Activated CD4-positive, alpha-beta T cell treated with anti-CD3 and anti-CD28 coated beads for 36 hours (primary cell): ENCODE results near the gene PRM1. TPM values are rescaled to one million over a fixed set of nuclear protein-coding genes. Genes with fewer than 3 reads are reported as not detected.

Source experiments
- ATAC-seq: fragments of 200-7000 bp; cut with Tn5 transposase; one replicate; pipeline ENCODE4 v1.10.0; 2021; ENCODE audit warnings: mild to moderate bottlenecking, moderate library complexity
- CTCF ChIA-PET: fragments of 350-600 bp; sonication (Branson Sonifier 250); formaldehyde crosslinking; loops from one replicate; lab custom pipeline; 2021; ENCODE audit warnings: antibody characterized with exemption; lab: Charles Lee
- POLR2A ChIA-PET: fragments of 350-600 bp; sonication (Branson Sonifier 250); formaldehyde crosslinking; loops from one replicate; lab custom pipeline; 2021; ENCODE audit warnings: antibody characterized with exemption, inconsistent platforms; lab: Charles Lee
- DNase-seq: peaks from one replicate; pipeline ENCODE4 v3.0.0-alpha.2; 2020
- H3K27ac Mint-ChIP-seq: one replicate; pipeline ENCODE4 v1.8.0; 2021; ENCODE audit warnings: mixed read lengths
- H3K27me3 Mint-ChIP-seq: one replicate; pipeline ENCODE4 v1.8.0; 2021; ENCODE audit warnings: mixed read lengths
- H3K36me3 Mint-ChIP-seq: one replicate; pipeline ENCODE4 v1.8.0; 2021; ENCODE audit warnings: low read depth, mixed read lengths
- H3K4me1 Mint-ChIP-seq: one replicate; pipeline ENCODE4 v1.8.0; 2021; ENCODE audit warnings: mixed read lengths
- H3K4me3 Mint-ChIP-seq: one replicate; pipeline ENCODE4 v1.8.0; 2021; ENCODE audit warnings: mild to moderate bottlenecking, moderate library complexity, mixed read lengths
- H3K9me3 Mint-ChIP-seq: one replicate; pipeline ENCODE4 v1.8.0; 2021; ENCODE audit warnings: low read depth, mixed read lengths
- intact Hi-C, 2 experiments: fragments of 100-400 bp; cut with DNase I in 1 of 2; cut with micrococcal nuclease in 1 of 2; formaldehyde crosslinking; loops; one replicate each; pipeline versions ENCODE4 v1.14.2 to v1.15.1; 2022 to 2024; cut with DNase I, micrococcal nuclease
- total RNA-seq, 2 experiments: library from RNA; stranded (reverse); gene quantifications; one replicate each; pipeline ENCODE4 v1.2.3, GENCODE V29; 2021

The PRM1 gene
- total RNA-seq, 2 experiments from 2014 or later = not detected

GRCh38 chr16:11265124-11265523, 16.0 kb downstream of the PRM1 start:
- H3K36me3 Mint-ChIP-seq = no peaks in the 10 kb centered on the region
- ATAC-seq = no peak

GRCh38 chr16:11264155-11264832, 16.8 kb downstream of the PRM1 start:
- CTCF ChIA-PET = interaction anchor here (0.6 to 1.9 kb wide), 9 partner anchors 8 to 578 kb away, joined by 3 to 11 read pairs (median 4); partner anchors contain the start of gene SOCS1

More at GRCh38 chr16:11265124-11265523, 16.0 kb downstream of the PRM1 start:
- CTCF ChIA-PET = interaction anchor here (1.5 to 1.9 kb wide), 4 partner anchors 40 to 311 kb away, joined by 3 to 11 read pairs (median 4); no protein-coding TSS in a partner anchor
- Mint-ChIP-seq H3K4me3 (no peak overlapping the region), H3K9me3 (no peaks in the 10 kb centered on the region), H3K4me1 (peaks cover 27% of the 10 kb centered on the region), H3K27ac (peak overlapping the region; percentile 90), H3K27me3 (no peaks in the 10 kb centered on the region)
- no peak for DNase-seq
- POLR2A ChIA-PET = no interaction called here
- intact Hi-C loops = loop anchor here in 1 of 2 experiments (2.0 kb wide), 1 partner anchor 32 kb away; no protein-coding TSS in a partner anchor

DNA sequence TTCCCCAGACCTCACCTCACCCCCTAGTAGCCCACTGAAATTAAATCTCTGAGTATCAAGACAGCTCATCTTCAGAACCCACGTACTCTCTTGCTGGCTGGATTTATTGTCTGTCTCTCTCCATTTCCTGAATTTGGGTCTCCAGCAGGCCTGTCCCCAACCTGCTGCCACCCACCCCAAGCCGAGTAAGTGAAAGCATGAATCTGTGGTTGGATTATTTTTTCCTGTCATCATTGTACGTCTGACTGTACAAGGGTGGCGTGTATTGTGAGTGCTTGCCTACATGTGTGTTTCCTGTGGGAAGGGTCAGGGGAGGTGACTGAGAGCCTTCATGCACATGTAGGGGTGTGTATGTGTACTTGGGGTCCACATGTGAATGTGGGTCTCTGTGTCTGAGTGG, 17.4 kb downstream of the PRM1 start:
- ATAC-seq (peak; percentile 90), DNase-seq (peak; percentile 81)
- intact Hi-C loops = loop anchor here (1.0 to 5.0 kb wide), 4 partner anchors 33 to 91 kb away; no protein-coding TSS in a partner anchor
- Mint-ChIP-seq H3K27ac (peak overlapping the region; percentile 90), H3K27me3 (no peaks in the 10 kb centered on the region), H3K4me1 (peaks cover 37% of the 10 kb centered on the region), H3K36me3 (no peaks in the 10 kb centered on the region), H3K4me3 (peak overlapping the region; percentile 19), H3K9me3 (no peaks in the 10 kb centered on the region)
- ChIA-PET CTCF (interaction anchor here (0.5 to 1.9 kb wide), 13 partner anchors 8 to 578 kb away, joined by 3 to 11 read pairs (median 3); partner anchors contain the start of gene SOCS1), POLR2A (interaction anchor here (0.6 to 1.2 kb wide), 7 partner anchors 8 to 184 kb away, joined by 3 to 8 read pairs (median 3); partner anchors contain the start of gene SOCS1)

More at GRCh38 chr16:11264155-11264832, 16.8 kb downstream of the PRM1 start:
- ATAC-seq (peak; percentile 31), DNase-seq (no peak)
- no peaks in the 10 kb centered on the region for H3K36me3 Mint-ChIP-seq
- no peaks in the 10 kb centered on the region for H3K27me3 Mint-ChIP-seq
- H3K27ac Mint-ChIP-seq = peak overlapping the region; percentile 90
- no peaks in the 10 kb centered on the region for H3K9me3 Mint-ChIP-seq
- intact Hi-C loops = loop anchor here (1.0 to 5.0 kb wide), 4 partner anchors 33 to 90 kb away; no protein-coding TSS in a partner anchor
- H3K4me3 Mint-ChIP-seq = peak overlapping the region; percentile 19
- POLR2A ChIA-PET = interaction anchor here (0.6 to 1.2 kb wide), 6 partner anchors 8 to 185 kb away, joined by 3 to 8 read pairs (median 3); partner anchors contain the start of gene SOCS1
- peaks cover 31% of the 10 kb centered on the region for H3K4me1 Mint-ChIP-seq

GRCh38 chr16:11262915-11263314, 18.2 kb downstream of the PRM1 start:
- Mint-ChIP-seq H3K27me3 (no peaks in the 10 kb centered on the region), H3K27ac (peak overlapping the region; percentile 90), H3K4me3 (no peak overlapping the region), H3K4me1 (peaks cover 44% of the 10 kb centered on the region), H3K36me3 (no peaks in the 10 kb centered on the region), H3K9me3 (no peaks in the 10 kb centered on the region)
- POLR2A ChIA-PET = interaction anchor here (0.9 to 1.2 kb wide), 5 partner anchors 7 to 168 kb away, joined by 3 to 8 read pairs (median 5); partner anchors contain the start of gene SOCS1
- intact Hi-C loops = loop anchor here in 1 of 2 experiments (5.0 kb wide), 1 partner anchor 49 kb away; no protein-coding TSS in a partner anchor
- no peak for DNase-seq
- CTCF ChIA-PET = interaction anchor here (0.5 to 1.9 kb wide), 7 partner anchors 92 to 299 kb away, joined by 3 to 11 read pairs (median 4); no protein-coding TSS in a partner anchor
- ATAC-seq = no peak

DNA sequence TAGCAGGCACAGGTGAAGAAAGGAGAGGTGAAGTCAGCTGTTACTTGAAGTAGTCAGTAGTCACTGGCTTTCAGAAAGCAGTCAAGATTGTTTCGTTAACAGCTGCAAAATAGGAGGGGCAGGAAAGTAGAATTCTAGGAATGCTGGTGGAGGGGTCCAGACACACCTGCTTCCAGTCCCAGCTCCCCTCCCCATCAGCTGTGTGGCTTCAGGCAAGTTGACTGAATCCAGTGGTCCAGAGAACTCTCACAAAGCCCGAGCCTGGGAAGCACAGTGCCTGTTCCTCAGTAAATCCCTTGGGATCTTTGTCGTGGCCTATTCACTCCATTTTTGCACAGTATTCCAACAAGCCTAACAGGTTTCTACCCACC, 20.5 kb downstream of the PRM1 start:
- DNase-seq (no peak), ATAC-seq (no peak)
- ChIA-PET POLR2A (no interaction called here), CTCF (interaction anchor here (0.6 to 1.5 kb wide), 4 partner anchors 73 to 275 kb away, joined by 3 to 5 read pairs (median 3); no protein-coding TSS in a partner anchor)
- Mint-ChIP-seq H3K4me3 (no peak overlapping the region), H3K27me3 (no peaks in the 10 kb centered on the region), H3K36me3 (peaks cover 2% of the 10 kb centered on the region), H3K4me1 (peaks cover 54% of the 10 kb centered on the region), H3K9me3 (no peaks in the 10 kb centered on the region), H3K27ac (no peak overlapping the region)
- intact Hi-C loops = loop anchor here in 1 of 2 experiments (5.0 kb wide), 1 partner anchor 52 kb away; no protein-coding TSS in a partner anchor

GRCh38 chr16:11259655-11260595, 21.2 kb downstream of the PRM1 start:
- intact Hi-C loops = loop anchor here (5.0 kb wide), 5 partner anchors 37 to 522 kb away; partner anchors contain the start of gene TXNDC11 (in 1 of the 2)
- no peak for ATAC-seq
- H3K27ac Mint-ChIP-seq = peak overlapping the region; percentile 5
- no peaks in the 10 kb centered on the region for H3K27me3 Mint-ChIP-seq
- POLR2A ChIA-PET = no interaction called here
- no peak overlapping the region for H3K4me3 Mint-ChIP-seq
- CTCF ChIA-PET = interaction anchor here (0.6 to 1.9 kb wide), 8 partner anchors 38 to 303 kb away, joined by 3 to 5 read pairs (median 4); no protein-coding TSS in a partner anchor
- H3K9me3 Mint-ChIP-seq = no peaks in the 10 kb centered on the region
- peaks cover 53% of the 10 kb centered on the region for H3K4me1 Mint-ChIP-seq
- H3K36me3 Mint-ChIP-seq = peaks cover 6% of the 10 kb centered on the region
- DNase-seq = no peak

DNA sequence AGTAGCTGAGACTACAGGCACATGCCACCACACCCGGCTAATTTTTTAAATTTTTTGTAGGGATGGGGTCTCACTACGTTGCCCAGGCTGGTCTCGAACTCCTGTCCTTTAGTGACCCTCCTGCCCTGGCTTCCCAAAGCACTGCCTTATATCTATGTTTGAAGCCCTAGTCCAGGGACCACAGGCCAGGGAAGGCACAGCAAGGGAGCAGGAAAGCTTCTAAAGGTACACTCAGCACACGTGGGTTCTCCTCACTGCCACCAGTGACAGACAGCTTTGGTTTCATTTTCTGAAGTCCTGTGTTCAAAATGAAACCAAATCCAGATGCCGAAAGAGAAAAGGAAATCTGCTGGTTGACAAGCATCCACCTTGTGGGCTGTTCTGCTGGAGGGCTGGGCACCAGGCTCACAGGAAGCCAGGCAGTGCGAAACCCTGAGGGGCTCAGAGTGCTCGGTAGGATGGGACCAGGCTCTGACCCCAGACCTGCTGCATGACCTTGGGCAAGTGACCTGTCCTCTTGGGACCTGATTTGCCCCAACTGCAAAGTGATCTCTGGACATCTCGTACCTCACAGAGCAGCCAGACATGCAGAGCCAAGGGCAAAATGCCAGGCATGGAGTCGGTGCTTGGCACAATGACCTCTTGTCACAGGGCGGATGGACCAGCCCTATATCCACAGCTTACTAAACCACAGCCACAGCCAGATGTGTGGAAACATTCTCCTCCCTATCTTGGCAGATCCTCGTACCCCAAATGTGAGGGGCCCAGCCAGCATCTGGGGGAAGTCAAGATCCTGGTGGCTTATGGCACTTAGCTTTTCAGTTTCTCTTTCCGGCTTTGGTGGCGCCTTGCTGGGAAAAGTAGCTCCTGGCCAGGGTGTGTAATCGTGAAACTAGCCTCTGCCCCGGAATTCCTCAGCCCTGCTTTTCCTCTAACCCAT, 22.3 kb downstream of the PRM1 start:
- DNase-seq (peak; percentile 65), ATAC-seq (peak; percentile 18)
- Mint-ChIP-seq H3K27me3 (no peaks in the 10 kb centered on the region), H3K4me3 (peak overlapping the region; percentile 37), H3K9me3 (no peaks in the 10 kb centered on the region), H3K27ac (peak overlapping the region; percentile 51), H3K4me1 (peaks cover 42% of the 10 kb centered on the region), H3K36me3 (peaks cover 16% of the 10 kb centered on the region)
- ChIA-PET CTCF (interaction anchor here (0.5 to 2.4 kb wide), 17 partner anchors 26 to 455 kb away, joined by 3 to 18 read pairs (median 4); no protein-coding TSS in a partner anchor), POLR2A (interaction anchor here (1.2 kb wide), 1 partner anchor 34 kb away, joined by 3 read pairs; no protein-coding TSS in a partner anchor)
- intact Hi-C loops = loop anchor here (5.0 kb wide), 4 partner anchors 38 to 523 kb away; partner anchors contain the start of gene TXNDC11 (in 1 of the 2)

GRCh38 chr16:11257131-11257938, 23.8 kb downstream of the PRM1 start:
- no peaks in the 10 kb centered on the region for H3K9me3 Mint-ChIP-seq
- POLR2A ChIA-PET = interaction anchor here (2.8 to 4.5 kb wide), 4 partner anchors 33 to 292 kb away, joined by 8 to 79 read pairs (median 37); no protein-coding TSS in a partner anchor
- CTCF ChIA-PET = interaction anchor here (0.6 to 2.4 kb wide), 16 partner anchors 10 to 303 kb away, joined by 3 to 18 read pairs (median 4); no protein-coding TSS in a partner anchor
- H3K4me3 Mint-ChIP-seq = peak overlapping the region; percentile 98
- peak overlapping the region; percentile 98 for H3K27ac Mint-ChIP-seq
- H3K27me3 Mint-ChIP-seq = no peaks in the 10 kb centered on the region
- intact Hi-C loops = loop anchor here (1.0 to 5.0 kb wide), 6 partner anchors 40 to 525 kb away; partner anchors contain the start of gene TXNDC11 (in 1 of the 2)
- H3K36me3 Mint-ChIP-seq = peaks cover 31% of the 10 kb centered on the region
- ATAC-seq = peak; percentile 24
- H3K4me1 Mint-ChIP-seq = peaks cover 36% of the 10 kb centered on the region
- peak; percentile 82 for DNase-seq
